GM13977 (cell line): Measurements from ENCODE around the gene SLC6A5.

Source experiments
- DNase-seq: peaks from one replicate; pipeline ENCODE4 v3.0.0; 2012; ENCODE audit warnings: low spot score
- in situ Hi-C: fragments of 300-500 bp; cut with MboI; formaldehyde crosslinking; loops from one replicate; pipeline ENCODE4 v1.12.0; 2022; ENCODE audit warnings: low sequenced_read_pairs, low pct_unique_long_range_greater_than_20kb, mixed read lengths, inconsistent platforms; ENCODE audit not compliant: unreplicated experiment
- TF ChIP-seq, protein P1 (sequence below): IDR thresholded peaks from 2 replicates; pipeline ENCODE4 v1.5.1; 2012; ENCODE audit warnings: mild to moderate bottlenecking, control low read depth; ENCODE audit not compliant: insufficient read depth; ENCODE audit errors: extremely low read depth, missing control alignments

SLC6A5 gene

DNA sequence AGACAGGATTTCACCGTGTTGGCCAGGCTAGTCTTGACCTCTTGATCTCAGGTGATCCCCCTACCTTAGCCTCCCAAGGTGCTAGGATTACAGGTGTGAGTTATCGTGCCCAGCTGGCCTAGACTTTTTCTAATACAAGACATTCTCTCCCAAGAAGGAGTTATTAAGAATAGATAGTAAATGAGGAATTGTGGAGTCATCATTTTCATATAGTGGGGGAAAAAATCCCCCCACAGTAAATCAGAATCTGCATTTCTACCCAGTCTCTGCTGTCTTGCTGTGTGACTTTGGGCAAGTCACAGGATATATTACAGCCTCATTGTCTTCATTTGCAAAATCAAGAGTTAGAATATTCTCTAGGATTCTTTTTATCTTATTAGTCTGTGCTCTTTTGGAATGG, 21.6 kb downstream of the SLC6A5 start:
- in situ Hi-C loops, result loop anchor here (25.0 kb wide), 2 partner anchors 234 to 459 kb away; partner anchors contain the start of genes DBX1 and PRMT3
- TF ChIP-seq, protein P1, sequence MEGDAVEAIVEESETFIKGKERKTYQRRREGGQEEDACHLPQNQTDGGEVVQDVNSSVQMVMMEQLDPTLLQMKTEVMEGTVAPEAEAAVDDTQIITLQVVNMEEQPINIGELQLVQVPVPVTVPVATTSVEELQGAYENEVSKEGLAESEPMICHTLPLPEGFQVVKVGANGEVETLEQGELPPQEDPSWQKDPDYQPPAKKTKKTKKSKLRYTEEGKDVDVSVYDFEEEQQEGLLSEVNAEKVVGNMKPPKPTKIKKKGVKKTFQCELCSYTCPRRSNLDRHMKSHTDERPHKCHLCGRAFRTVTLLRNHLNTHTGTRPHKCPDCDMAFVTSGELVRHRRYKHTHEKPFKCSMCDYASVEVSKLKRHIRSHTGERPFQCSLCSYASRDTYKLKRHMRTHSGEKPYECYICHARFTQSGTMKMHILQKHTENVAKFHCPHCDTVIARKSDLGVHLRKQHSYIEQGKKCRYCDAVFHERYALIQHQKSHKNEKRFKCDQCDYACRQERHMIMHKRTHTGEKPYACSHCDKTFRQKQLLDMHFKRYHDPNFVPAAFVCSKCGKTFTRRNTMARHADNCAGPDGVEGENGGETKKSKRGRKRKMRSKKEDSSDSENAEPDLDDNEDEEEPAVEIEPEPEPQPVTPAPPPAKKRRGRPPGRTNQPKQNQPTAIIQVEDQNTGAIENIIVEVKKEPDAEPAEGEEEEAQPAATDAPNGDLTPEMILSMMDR, result no peak
- no peak for DNase-seq

DNA sequence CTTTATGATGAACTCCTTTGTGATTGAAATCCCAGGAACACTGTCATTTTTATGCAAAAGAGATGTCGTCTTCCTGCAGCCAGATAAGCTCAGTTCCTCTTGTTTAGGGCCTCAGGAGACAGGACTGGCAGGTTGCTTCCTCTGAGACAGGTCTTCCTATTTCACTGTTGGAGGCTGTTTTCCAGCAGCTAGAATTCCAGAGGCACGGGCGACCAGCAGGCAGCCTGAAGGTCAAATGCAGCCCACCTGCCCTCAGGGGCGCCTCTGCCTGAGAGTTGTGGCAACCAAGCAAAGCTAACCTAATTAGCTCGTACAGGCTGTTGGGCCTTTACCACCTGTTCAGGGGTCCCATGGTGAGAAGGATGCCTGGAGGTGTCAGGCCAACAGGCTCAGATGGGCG, 22.3 kb downstream of the SLC6A5 start:
- TF ChIP-seq, protein P1, result no peak
- DNase-seq, result no peak
- in situ Hi-C loops, result loop anchor here (25.0 kb wide), 2 partner anchors 234 to 459 kb away; partner anchors contain the start of genes DBX1 and PRMT3

DNA sequence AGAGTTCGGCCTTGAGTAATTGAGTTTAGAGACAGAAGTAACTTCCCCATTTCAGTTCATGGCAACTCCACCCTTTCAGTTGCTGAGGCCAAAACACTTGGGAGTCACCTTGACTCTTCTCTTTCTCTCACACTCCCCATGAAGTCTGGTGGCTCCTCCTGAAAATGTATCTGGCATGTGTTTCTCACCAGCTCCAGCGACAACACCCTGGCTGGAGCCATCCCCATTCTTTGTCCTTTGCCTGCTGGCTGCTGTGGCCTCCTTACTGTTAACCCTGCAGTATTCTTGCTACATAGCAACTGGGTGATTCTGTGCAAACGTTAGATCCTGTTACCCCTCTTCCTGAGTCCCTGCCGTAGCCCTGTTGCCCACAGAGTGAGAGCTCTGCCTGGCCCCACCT, 23.8 kb downstream of the SLC6A5 start:
- DNase-seq, result no peak
- TF ChIP-seq, protein P1, result no peak
- in situ Hi-C loops, result loop anchor here (25.0 kb wide), 2 partner anchors 236 to 461 kb away; partner anchors contain the start of genes DBX1 and PRMT3

DNA sequence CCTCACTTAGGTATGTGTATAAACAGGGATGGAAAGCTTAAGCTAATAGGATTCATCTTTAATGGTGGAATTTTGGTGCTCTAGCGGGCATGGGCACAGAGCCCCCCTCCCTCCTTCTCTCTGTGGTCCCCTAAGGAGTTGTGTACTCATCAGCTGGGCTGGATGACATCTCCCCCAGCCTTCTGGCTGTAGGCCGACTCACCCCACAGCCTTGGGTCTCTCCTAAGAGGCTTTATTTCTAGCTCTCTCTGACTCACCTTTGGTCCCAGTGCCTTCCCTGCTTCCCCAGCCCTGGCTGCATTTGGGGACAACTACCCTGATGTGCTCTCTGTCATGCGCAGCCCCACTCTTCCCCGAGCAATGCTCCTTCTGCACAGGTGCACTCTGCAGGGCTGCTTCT, 26.9 kb downstream of the SLC6A5 start:
- in situ Hi-C loops, result loop anchor here (25.0 kb wide), 1 partner anchor 1511 kb away; no protein-coding TSS in a partner anchor
- TF ChIP-seq, protein P1, result no peak

DNA sequence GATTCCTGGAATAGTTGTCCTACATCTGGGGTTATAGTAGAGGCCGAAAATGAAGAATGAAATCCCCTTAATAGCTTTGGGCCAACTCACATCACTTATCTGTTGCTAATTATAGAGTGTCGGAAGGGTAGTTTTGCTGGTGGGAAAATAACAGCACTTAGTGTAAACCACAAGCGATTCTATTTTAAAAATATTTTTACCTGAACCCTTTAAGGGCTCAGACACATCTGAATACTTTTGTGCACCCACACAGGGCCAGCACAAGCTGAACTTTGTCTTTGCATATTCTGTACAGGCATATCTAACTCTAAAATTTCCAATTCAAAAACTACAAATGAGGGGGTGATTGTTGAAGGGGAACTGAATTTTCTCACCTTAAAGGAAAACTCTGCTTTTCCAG, 27.6 kb downstream of the SLC6A5 start:
- DNase-seq, result no peak
- TF ChIP-seq, protein P1, result no peak
- in situ Hi-C loops, result loop anchor here (25.0 kb wide), 1 partner anchor 1510 kb away; no protein-coding TSS in a partner anchor

More for the DNA sequence above, 26.9 kb downstream of the SLC6A5 start:
- DNase-seq, result no peak

DNA sequence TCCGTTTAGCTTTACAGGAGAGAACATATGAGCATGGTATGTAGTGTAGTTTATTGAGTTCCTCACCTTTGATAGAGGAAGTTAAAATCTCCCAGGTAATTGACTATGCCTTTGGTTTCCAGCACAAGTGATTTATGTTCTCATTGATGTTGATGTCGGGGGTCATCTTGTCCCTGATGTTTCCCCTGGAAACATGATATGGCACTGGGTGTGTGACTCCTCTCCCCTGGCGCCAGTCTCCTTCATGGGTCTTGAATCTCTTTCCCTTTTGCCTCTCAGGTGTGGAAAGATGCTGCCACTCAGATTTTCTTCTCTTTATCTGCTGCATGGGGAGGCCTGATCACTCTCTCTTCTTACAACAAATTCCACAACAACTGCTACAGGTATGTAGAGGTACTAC, 28.3 kb downstream of the SLC6A5 start:
- DNase-seq, result no peak
- in situ Hi-C loops, result loop anchor here (25.0 kb wide), 1 partner anchor 1510 kb away; no protein-coding TSS in a partner anchor
- TF ChIP-seq, protein P1, result no peak
